HG03520 (cell line): ENCODE data around the gene SCRN3.

ENCODE experiments used
- ATAC-seq: cut with Tn5 transposase; IDR thresholded peaks from one replicate; pipeline ENCODE4 v1.9.1; 2021; ENCODE audit warnings: mild to moderate bottlenecking, moderate library complexity; ENCODE audit not compliant: unreplicated experiment

Gene SCRN3

GRCh38 chr2:174477759-174478158 is 82.2 kb downstream of the SCRN3 start:
- ATAC-seq = no peak
